ELF-1 (cell line): ENCODE results near the gene PITPNM1.
"Not testable (repeated sequence)": the region's sequence is repeated elsewhere in the genome, so short reads cannot be mapped to it uniquely, and the experiment has no call there.

Experiments
- DNase-seq: peaks from one replicate; pipeline ENCODE4 v3.0.0-alpha.2; 2016; ENCODE audit warnings: low read depth, low spot score

PITPNM1 gene

DNA sequence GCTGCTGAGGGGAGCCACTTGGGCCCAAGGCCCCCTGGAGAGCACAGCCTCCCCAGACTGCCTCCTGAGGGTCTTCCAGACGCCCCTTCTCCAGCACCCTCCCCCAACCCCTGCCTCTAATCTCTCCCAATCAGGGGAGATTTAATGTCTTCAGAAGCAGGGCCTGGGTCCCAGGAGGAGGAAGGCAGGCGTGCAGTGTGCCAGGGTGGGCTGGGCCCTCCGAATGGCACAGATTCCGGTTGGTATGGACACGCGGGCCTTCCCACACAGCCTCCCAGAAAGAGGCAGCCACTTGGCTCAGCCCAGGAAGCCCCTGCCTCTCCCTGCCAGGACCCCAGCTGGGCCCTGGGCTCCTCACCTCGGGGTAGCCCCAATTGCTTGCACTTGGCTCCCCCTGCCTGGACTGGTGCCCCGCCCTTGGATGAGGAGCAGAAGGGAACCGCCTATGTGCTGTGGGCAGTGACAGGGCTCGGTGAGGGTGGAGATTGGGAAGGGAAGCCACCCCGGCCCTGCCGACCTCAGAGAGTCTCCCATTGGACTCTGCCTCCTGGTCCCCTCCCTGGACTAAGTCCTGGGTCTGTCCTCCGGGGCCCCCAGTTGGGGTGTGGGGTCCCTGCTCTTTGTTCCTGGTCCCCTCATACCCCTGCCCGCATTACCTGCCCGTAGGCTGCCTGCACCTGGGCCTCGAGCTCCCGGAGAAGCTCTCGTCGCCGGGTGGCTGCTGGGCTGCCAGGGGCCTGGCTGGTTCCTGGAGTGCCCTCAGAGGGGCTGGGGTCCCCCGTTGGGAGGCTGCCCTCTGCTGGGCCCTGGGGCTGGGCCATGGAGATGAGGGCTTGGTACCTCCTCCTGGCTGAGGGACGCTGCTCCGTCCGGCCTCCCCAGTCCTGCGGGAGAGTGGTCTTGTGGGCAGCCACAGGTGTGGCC lies 18.7 kb upstream of the PITPNM1 start:
- no peak for DNase-seq

DNA sequence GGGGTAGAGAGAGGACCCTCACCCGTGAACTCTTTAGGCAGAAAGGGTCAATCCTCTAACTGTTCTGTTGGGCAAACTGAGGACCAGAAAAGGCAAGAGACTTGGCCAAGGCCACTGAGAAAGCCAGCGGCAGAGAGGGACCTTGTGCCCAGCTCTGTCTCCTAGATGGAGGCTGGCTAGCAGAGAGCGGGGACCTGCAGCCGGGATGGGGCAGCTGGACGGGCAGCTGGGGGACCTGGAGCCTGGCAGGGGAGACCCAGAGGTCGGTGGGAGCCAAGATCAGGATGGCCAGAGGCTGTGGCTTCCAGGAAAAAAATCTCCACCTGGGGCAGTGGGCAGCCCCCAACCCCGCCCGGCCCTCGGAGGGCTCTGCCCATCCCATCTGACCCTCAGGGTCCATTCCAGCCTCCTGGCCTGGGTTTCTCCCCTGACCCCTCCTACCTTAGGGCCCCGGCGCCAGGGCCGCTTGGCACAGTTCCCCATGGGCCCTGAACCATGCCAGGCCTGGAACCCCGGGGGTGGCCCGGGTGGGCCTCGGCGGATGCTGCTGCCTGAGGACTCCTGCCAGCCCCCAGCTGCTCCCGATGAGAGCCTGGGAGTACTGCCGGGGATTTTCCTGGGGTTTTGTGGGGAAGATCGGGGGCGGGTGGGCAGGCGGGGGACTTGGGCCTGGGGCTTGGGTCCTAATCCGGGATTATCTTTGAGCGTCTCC lies 17.8 kb upstream of the PITPNM1 start, which contains the start of gene CABP2:
Gene CABP2 (minus strand): TSS at position 603 of the 712 bp plus-strand sequence. CDS start 120 bp downstream, at position 483.
- no peak for DNase-seq

DNA sequence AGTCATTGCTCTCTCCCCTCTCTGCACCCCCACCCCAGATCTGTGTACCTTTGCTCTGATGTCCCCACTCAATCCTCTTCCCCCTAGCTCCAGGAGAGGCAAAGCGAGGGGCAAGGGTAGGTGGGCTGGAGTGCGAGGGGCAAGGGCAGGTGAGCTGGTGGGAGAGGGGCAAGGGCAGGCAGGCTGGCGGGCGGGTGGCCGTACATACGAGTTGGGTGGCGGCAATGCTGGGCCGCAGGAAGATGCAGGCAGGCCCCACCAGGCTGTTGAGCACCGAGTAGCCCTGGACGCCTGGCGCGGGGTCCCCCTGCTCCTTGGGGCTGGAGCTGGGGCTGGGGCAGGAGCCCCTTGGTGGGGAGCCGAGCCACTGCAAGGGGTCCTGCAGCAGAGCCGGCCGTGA lies 17.2 kb upstream of the PITPNM1 start:
- DNase-seq = no peak

DNA sequence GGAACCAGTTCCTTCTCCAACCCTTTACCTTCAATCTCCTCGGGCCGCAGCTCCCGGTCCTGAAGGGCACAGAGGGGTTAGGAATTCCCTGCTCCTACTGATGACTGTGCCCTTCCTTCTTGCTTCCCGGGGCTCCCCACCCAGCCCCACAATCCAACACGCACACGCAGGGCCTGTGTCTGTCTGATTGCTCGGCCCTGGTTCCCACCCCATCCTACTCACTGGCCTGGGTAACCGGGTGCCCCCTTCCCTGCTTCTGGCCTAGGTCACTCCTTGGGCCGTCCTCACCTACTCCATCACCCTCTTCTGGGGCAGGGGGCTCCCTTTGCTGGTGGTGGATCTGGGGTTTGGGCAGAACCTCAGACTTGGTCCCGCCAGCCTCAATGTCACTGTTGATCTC lies 16.8 kb upstream of the PITPNM1 start:
- no peak for DNase-seq

DNA sequence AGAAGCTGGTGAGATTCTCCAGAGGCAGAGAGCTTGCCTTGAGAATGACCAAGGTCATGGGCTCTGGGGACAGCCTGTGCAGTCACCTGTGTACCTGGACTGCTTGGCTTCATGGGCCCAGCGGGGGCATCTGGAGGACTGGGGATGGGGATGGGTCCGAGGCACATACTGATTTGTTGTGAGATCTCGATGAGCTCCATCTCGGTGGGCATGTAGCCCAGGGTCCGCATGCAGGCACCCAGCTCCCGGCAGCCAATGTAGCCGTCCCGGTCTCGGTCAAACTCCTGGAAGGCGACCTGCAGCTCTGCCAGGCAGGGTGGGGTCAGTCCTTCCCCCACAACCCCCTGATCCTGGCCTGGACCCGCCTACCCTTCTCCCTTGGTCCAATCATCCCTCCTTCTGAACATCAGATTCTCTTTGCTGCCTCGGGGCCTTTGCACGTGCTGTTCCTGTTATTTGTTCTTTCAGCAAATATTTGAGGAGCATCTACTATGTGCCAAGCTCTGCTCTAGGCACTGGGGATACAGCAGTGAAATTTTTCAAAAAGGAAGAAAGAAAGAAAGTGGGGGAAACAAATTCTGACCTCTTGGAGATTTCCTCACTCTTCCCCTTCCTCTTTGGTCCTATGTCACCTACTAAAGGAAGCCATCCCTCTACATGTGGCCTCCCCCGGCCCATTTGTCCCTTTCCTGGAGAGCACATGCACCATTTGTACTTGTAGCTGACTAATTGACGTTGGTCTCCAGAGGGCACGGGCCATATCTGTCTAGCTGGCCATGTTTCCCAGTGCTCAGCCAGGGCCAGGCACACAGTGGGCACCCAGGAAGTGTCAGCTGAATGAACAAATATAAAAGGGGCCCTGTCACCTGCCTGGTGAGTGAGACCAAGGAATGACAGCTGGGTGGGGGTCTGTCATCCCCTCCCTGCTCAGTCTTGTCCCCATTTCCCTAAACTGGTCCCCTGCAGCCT lies 16.0 kb upstream of the PITPNM1 start:
- DNase-seq = no peak

DNA sequence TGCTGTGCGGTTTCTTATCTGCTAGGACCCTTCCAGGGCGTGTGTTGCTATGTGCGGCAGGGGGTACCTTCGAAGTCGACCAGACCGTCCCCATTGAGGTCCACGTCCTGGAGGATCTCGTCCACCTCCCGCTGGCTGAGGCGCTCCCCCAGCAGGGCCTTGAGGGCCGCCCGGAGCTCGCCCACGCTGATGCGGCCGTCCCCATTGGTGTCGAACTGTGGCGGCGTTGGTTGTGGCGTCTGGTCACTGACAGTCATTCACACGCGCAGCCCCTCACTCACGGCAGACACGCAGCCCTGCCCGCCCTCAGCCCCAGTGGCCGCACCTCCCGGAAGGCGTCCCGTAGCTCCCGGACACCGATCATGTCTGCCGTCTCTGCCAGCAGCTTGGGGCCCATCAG lies 14.6 kb upstream of the PITPNM1 start:
- DNase-seq = no peak

DNA sequence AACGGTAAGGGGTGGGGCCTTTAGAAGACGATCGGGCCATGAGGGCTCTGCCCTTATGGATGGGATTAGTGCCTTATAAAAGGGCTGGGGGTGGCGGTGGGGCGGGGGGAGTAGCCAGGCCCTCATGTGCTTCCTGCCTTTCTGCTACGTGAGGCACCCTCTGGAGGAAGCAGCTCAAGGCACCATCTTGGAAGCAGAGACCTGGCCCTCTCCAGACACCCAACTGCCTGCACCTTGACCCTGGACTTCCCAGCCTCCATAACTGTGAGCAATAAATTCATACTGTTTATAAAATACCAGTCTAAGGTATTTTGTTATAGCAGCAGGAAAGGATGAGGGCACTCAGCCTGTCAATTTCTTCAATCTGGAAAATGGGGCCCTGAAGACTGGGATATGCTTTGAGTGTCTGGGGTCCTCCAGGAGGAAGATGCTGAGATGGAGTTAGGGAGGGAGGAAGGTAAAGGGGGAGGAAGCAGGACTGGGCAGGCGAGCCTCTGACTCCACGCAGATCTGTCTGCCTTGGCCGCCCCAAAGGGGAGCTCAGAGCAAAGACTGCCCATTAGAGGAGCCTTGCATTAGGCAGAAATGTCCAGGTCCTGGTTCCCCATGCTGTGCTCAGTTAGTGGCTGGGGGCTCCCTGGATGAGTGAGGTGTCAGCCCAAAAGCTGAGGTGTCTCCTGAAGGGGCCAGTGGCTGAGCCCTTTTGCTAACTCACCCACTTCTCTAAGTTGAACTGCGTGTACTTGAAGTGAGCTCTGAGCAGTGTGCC lies 12.8 kb upstream of the PITPNM1 start:
- no peak for DNase-seq

DNA sequence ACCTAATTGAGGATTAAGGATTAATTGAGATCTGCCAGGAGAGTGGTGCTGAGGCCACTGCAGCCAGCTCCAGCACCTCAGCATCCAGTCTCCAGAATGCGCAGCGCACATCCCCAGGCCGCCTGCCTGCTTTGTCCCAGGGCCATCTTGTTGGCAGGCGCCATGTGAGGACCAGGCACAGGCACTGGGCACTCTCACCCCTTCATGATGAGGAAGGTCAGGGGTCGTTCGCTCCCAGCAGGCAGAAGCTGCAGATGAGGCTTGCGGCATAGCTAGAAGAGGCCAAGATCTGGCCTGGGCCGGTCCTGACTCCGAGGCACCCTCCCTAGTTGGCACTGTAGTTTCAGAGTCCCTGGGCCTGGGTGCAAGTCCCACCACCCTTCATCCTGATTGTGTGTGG lies 11.6 kb upstream of the PITPNM1 start:
- DNase-seq = no peak

DNA sequence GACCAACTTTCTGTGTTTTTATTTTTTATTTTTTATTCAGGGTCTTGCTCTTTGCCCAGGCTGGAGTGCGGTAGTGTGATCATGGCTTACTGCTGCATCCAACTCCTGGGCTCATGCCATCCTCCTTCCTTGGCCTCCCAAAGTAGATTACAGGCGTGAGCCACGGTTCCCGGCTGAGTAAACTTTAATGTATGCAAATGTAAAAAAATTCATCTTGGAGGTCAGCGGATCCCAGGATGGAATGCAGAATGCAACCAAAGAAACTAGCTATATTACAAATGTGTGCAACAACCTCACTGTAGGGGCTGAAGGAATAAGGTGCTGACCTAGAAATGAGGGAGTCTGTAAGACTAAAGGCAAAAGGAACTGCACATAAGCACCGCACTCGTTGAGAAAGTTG lies 9.0 kb upstream of the PITPNM1 start:
- no peak for DNase-seq

DNA sequence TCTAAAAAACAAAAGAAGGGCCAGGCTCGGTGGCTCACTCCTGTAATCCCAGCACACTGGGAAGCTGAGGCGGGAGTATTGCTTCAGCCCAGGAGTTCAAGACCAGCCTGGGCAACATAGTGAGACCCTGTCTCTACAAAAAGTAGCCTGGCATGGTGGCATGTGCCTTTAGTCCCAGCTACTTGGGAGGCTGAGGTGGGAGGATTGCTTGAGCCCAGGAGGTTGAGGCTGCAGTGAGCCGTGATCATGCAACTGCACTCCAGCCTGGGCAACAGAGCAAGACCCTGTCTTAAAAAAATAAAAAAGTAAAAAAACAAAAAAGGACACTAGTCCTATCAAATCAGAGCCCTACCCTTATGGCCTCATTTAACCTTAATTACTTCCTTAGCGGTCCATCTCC lies 6.4 kb upstream of the PITPNM1 start:
- not testable (repeated sequence) for DNase-seq

DNA sequence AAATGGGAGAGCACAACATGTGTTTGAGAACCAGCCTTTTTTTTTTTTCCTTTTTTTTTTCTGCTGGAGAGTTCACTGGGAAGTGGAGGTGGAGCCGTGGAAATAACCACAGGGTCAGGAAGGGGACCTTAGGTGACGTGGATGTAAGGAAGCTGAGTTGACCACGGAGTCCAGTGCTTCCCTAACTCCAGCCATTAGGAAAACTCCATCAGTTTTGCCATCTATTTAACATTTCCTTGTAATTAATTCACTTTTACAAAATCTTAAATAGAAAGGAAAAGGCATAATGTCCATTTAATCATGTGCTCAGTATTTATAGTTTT lies 4.8 kb upstream of the PITPNM1 start:
- no peak for DNase-seq

DNA sequence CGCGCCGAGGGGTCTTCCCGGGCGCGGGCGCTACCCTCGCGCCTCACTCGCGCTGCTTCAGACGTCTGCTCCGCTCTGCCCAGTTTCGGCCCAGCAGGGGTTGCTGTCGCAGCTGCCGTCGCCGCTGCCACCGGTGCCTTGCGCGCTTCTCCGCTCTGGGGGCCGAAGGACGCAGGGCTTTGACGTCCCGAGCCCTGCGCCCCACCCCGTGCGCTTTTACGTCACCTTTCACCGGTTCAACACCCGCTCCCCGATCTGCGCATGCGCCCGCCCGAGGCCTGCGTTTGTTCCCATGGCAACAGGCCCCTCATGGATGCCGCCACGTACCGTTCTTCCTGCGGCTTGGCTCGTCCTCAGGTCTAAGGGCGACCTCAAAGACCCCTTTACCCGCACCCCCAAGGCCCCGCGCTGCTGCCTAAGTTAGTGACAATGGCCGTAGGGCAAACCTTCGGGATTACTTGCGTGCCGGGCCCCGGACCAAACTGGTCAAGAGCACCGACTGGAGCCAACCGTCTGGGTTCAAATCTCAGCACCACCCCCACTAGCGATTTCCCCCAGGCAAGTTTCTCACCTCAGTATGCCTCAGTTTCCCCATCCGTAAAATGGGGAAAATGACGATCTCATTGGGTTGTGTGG lies 3.4 kb upstream of the PITPNM1 start:
- peak; percentile 98 for DNase-seq

DNA sequence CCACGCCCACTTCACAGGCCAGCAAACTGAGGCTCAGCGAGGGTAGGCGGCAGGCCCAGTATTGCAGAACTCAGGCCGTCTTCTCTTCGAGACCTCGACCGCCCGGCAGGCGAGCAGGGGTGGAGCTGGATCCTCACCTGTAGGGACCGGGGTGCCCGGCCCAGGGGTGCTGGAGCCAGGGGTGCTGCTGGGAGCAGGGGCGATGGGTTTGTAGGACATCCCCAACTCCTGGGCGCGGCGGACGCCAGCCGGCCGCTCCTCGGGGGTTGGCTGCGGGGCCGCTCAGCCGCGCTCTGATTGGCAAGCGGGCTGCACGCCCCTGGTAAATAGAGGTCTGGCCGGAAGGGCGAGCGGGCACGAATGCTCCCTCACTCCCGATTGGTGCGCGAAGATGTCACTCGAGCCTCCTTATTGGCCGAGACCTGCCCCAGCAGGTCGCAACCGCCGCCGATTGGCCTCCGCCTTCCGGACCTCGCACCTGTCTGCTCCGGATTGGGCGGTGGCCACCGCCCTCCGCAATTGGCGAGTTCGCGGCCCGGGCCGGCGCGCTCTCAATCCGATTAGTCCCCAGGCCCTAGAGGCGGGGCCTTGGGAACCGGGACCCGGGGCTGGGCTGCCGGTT lies 2.8 kb upstream of the PITPNM1 start, which contains the start of gene CDK2AP2:
Gene CDK2AP2 (minus strand): TSS at position 299 of the 622 bp plus-strand sequence. CDS start 80 bp downstream, at position 219.
- DNase-seq = peak; percentile 100

DNA sequence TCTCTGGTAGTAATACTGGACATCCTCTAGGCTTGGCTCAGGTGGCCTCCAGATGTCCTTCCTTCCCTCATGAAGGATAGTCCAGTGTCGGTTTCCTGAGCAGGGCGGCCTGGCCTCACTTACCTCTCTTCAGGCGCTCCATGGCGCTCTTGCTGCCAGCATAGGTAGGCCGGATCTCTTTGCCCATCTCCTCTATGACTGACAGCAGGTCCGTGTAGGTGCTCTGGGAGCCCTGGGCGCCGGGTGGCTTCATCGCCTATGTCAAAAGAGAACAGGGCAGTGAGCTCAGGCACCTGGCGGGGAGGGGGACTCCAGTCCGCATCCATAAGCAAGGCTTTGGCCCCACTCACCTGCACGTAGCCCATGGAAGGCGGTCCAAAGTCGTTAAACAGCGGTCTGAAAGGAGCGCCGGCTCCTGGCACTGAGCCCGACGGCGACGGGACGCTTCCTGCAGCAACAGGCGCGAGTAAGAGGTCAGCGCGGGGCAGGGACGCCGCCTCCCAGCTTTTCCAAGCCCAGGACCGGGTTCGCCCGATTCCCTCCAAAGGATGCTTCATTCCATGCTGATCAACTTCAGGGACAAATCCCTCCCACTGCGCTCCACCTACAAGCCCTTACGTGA lies 2.2 kb upstream of the PITPNM1 start:
- no peak for DNase-seq

DNA sequence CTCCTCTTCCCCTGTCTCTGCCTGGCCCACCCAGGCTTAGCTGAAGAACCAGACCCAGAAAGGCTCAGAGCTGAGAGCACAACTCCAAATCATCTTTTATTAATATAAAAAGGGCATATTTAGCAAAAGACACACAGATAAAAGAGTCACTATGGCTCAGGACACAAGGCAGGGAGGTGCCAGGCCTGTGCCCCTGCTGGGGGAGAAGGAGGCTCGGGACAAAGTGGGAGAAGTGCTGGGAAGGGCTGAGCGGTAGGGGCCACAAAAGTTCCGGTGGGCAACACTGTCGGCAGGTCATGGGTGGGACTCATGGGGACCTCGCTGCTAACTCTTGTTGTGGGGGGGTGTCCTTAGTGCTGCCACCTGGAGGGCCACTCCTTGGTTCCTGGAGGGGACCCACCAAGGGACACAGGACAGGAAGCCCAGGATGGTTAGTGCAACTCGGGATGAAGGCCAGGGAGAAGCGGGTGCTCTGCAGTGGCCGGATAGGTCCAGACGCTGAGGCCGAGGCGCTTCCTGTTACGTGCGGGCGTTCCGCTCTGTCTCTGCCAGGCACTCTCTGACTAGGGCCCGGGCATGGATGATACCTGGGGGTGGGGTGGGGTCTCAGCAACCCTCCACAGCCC lies 1.4 kb upstream of the PITPNM1 start:
- DNase-seq = no peak

DNA sequence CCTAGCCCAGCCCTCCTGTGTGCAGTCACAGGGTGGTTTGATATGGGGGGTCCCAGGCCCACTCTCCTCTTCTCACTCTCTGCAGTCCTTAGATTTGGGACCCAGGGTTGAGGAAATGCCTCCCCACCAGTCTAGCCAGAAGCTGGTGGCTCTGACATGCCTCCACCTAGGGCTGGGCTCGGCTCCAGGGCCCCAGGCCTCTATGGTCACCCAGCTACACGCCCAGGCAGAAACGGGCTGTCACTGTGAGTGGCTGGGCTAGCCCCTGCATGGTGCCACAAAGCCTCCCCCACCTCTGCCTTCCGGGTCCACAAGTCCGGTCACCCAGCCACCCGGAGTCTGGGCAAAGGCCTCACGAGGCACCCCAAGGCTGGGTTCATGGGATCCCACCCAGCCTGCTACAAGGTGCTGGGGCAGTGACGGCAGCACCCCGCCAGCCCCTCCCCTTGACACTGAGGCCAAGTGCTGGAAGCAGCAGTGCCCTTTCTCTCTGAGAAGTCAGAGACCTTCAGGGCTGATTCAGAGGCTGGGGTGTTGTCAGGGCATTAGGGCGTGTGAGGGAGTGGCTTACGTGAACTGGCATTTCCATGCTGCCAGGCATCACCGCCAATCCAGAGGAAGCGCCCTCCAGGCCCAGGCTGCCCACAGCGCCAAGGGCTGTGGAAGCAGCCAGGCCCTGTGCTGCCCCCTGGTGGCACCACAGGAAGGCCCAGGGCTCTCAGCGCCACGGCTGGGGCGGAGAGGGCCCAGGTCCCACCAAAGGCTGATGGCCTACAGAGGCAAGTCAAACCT lies 638 bp upstream of the PITPNM1 start:
- peak; percentile 92 for DNase-seq

DNA sequence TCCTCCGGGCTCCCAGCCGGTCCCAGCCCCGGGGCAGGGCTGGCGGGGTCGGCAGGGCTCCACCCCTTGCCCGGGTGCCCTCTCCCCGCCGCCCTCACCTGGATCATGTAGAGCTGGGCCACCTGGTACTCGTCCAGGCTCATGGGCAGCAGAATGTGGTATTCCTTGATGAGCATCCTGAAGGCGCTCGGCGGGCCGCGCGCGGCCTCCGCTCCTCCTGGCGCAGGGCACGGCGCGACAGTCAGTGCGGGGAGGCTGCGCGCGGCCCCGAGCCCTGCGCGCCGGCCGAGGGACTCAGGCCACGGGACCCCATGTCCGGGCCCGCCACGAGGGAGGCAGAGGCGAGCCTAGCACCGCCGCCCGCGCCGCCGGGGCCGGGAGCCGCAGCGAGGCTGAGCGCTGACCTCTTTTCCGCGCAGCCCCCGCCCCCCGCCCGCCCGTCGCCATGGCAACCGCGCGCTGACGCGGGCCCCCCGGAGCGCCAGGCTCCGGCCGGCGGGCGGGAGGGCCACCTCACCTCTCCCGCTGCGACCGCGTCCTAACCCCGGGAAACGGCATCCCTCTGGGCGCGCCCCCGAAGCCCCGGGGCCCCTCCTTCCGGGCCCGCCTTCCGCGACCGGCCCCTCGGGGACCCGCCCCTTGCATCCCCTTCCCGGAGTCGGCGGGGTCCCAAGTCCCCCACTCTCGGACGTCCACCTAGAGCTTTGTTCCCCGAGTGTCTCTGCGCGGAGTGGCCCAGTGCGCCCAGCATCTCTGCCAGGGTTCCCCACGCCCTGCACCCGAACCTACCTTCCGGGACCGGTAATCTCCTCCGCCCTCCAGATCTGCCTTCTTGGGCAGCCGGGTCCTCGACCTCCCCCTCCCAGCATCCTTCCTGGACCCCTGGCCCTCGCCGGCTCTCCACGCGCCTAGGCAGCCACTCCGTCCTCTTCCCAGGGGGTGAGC lies 886 bp downstream of the PITPNM1 start:
- DNase-seq = peak; percentile 17
